NT2/D1 (cell line): Measurements from ENCODE around the gene ZNF714.

Source experiments
- SUZ12 ChIP-seq: IDR thresholded peaks from 2 replicates; pipeline ENCODE4 v1.6.1; 2011; ENCODE audit not compliant: insufficient read length, insufficient read depth; ENCODE audit errors: extremely low read depth
- YY1 ChIP-seq: IDR thresholded peaks from 2 replicates; pipeline ENCODE4 v1.6.1; 2011; ENCODE audit not compliant: insufficient read length, insufficient read depth
- ZNF274 ChIP-seq: IDR thresholded peaks from 2 replicates; pipeline ENCODE4 v1.6.1; 2011; ENCODE audit warnings: mild to moderate bottlenecking, low read depth, low read length

DNA sequence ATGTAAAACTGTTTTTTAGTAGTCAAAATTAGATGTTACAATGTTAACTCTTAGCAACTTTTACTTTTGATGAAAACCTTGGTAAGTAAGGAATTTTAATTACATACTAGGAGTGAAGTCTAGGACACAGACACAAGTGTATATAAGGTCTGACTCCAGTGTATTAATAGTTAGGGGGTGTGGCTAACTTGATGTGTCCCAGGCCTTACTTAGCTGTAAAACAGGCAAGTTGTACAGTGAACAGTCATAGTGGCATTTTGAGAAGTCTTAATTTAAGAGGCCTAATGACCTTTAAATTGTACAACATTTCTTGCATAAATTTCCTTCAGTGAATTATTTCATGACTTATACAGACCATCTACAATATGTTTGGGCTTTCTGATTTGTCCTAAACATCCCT, 66.7 kb downstream of the ZNF714 start:
- TF ChIP-seq YY1 (no peak), ZNF274 (no peak), SUZ12 (no peak)
